HepG2 (cell line): ENCODE measurements around the gene AANAT. TPM values are rescaled to one million over a fixed set of nuclear protein-coding genes. Genes with fewer than 3 reads are reported as not detected.
A peak's percentile ranks its signal among the peaks of the same experiment; 100 is the strongest.

Experiments used
- CHCHD3 ChIP-seq: sonication (generic); formaldehyde crosslinking; IDR thresholded peaks from 2 replicates; pipeline ENCODE4 v1.8.0; 2022; ENCODE audit warnings: mild to moderate bottlenecking, missing genetic modification reagents, moderate library complexity
- EZH2 ChIP-seq: conservative IDR thresholded peaks from 2 replicates; pipeline ENCODE4 v1.6.1; 2012; ENCODE audit warnings: mild to moderate bottlenecking, low read depth, low read length, moderate library complexity
- FOXK1 ChIP-seq: sonication (generic); formaldehyde crosslinking; IDR thresholded peaks from 2 replicates; pipeline ENCODE4 v1.4.0; 2020; ENCODE audit warnings: low read depth, missing genetic modification reagents, borderline replicate concordance
- HCFC1 ChIP-seq: fragments of 150-350 bp; IDR thresholded peaks from 2 replicates; pipeline ENCODE4 v1.6.1; 2014; ENCODE audit warnings: low read depth, low read length
- HDAC1 ChIP-seq: sonication (generic); formaldehyde crosslinking; IDR thresholded peaks from 2 replicates; pipeline ENCODE4 v1.5.1; 2020; ENCODE audit warnings: mild to moderate bottlenecking, missing genetic modification reagents
- MAX ChIP-seq: IDR thresholded peaks from 2 replicates; pipeline ENCODE4 v1.6.1; 2012; ENCODE audit warnings: inconsistent platforms
- NCOR1 ChIP-seq: fragments of 200-600 bp; sonication (generic); IDR thresholded peaks from 2 replicates; pipeline ENCODE4 v1.7.0; 2017; ENCODE audit warnings: antibody characterized with exemption, low read length, borderline replicate concordance
- SKIL ChIP-seq: sonication (generic); formaldehyde crosslinking; IDR thresholded peaks from 2 replicates; pipeline ENCODE4 v1.8.0; 2022; ENCODE audit warnings: missing genetic modification reagents, mild to moderate bottlenecking, moderate library complexity, borderline replicate concordance
- SYNCRIP ChIP-seq: fragments of 200-400 bp; formaldehyde crosslinking; IDR thresholded peaks from 2 replicates; pipeline ENCODE4 v1.6.1; 2018; ENCODE audit warnings: mild to moderate bottlenecking, low read depth, low read length; ENCODE audit not compliant: insufficient read depth
- THAP7 ChIP-seq: sonication (generic); formaldehyde crosslinking; IDR thresholded peaks from 2 replicates; pipeline ENCODE4 v1.8.1; 2023; ENCODE audit warnings: mild to moderate bottlenecking, missing genetic modification reagents
- ZBTB37 ChIP-seq: sonication (generic); formaldehyde crosslinking; IDR thresholded peaks from 2 replicates; pipeline ENCODE4 v1.4.0; 2020; ENCODE audit warnings: mild to moderate bottlenecking, missing genetic modification reagents
- ZFP37 ChIP-seq: sonication (generic); formaldehyde crosslinking; IDR thresholded peaks from 2 replicates; pipeline ENCODE4 v1.4.0; 2020; ENCODE audit warnings: missing genetic modification reagents, borderline replicate concordance
- ZNF3 ChIP-seq: IDR thresholded peaks from 2 replicates; pipeline ENCODE4 v1.7.0; 2017; ENCODE audit warnings: inconsistent platforms
- ZNF547 ChIP-seq: sonication (generic); formaldehyde crosslinking; IDR thresholded peaks from 2 replicates; pipeline ENCODE4 v1.5.1; 2020; ENCODE audit warnings: mild to moderate bottlenecking, missing genetic modification reagents
- ZNF574 ChIP-seq: sonication (generic); formaldehyde crosslinking; IDR thresholded peaks from 2 replicates; pipeline ENCODE4 v1.4.0; 2020; ENCODE audit warnings: missing genetic modification reagents
- ZNF605 ChIP-seq: sonication (generic); formaldehyde crosslinking; IDR thresholded peaks from 2 replicates; pipeline ENCODE4 v1.8.0; 2022; ENCODE audit warnings: mild to moderate bottlenecking, missing genetic modification reagents
- ZNF792 ChIP-seq: IDR thresholded peaks from 2 replicates; pipeline ENCODE4 v1.6.1; 2016
- ZNF891 ChIP-seq: sonication (generic); formaldehyde crosslinking; IDR thresholded peaks from 2 replicates; pipeline ENCODE4 v1.5.0; 2020; ENCODE audit warnings: mild to moderate bottlenecking, missing genetic modification reagents
- ZUFSP ChIP-seq: sonication (generic); formaldehyde crosslinking; IDR thresholded peaks from 2 replicates; pipeline ENCODE4 v1.9.0; 2021; ENCODE audit warnings: missing genetic modification reagents, mild to moderate bottlenecking, borderline replicate concordance
- polyA plus RNA-seq, 8 experiments: library from polyadenylated mRNA; depleted of rRNA in 3 of 8; stranded (reverse) in 7 of 8; unstranded in 1 of 8; fragments of >200 nt; fragmentation: Illumina TruSeq in 4 of 8; extraction: Trizol in 4 of 8; gene quantifications; 2 replicates each; pipeline versions ENCODE4 v1.2.1 to v1.2.3, GENCODE V29; 2011 to 2016; ENCODE audit warnings: low read depth in 4 of 8, missing spikeins in 1 of 8, mixed read lengths in 1 of 8; ENCODE audit not compliant: insufficient read depth in 1 of 8
- total RNA-seq, 5 experiments: library from RNA; depleted of rRNA; stranded (reverse); fragments of >200 nt; fragmentation: Illumina TruSeq; extraction: Trizol; gene quantifications; 2 replicates each; pipeline ENCODE4 v1.2.3, GENCODE V29; 2016; ENCODE audit warnings: low read depth in 1 of 5
- TF ChIP-seq, protein P1 (sequence below): sonication (generic); formaldehyde crosslinking; IDR thresholded peaks from 2 replicates; pipeline ENCODE4 v1.8.1; 2022; ENCODE audit warnings: mild to moderate bottlenecking, missing genetic modification reagents

AANAT gene
- total and polyA plus RNA-seq, 2 of the 13 experiments (the other 11 are each of a cell fraction or from before 2014, with no cell fraction given) = 0.07 TPM; not detected in 1

DNA sequence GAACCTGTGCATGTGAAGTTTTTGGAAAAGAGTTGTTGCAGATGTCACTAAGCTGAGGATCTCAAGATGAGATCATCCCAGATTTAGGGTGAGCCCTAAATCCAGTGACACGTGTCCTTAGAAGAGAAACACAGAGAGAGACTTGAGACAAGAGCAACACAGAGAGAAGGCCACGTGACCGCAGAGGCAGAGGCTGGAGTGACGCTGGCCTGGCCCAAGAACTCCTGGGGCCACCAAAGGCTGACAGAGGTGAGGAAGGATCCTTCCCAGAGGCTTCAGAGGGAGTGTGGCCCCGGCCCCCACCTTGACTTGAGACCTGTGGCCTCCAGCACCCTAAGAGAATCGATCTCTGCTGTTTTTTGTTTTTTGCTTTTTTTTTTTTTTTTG lies 45.9 kb downstream of the AANAT start (continued):
- no peak for TF ChIP-seq SYNCRIP
- no peak for TF ChIP-seq CHCHD3 (CRISPR knock-in tag)
- peak; percentile 3; the same call in 1 of the 2 replicates for TF ChIP-seq ZNF574
- no peak for TF ChIP-seq ZNF605 (CRISPR knock-in tag)
- no peak for TF ChIP-seq FOXK1
- TF ChIP-seq ZNF3 (CRISPR knock-in tag) = no peak
- no peak for TF ChIP-seq SKIL (CRISPR knock-in tag)
- no peak for TF ChIP-seq HCFC1
- no peak for TF ChIP-seq THAP7
- no peak for TF ChIP-seq NCOR1
- TF ChIP-seq ZFP37 (CRISPR knock-in tag) = no peak
- TF ChIP-seq HDAC1 = 0 out of 2 replicates have a peak, but pooled peaks have one; percentile 19
- peak; percentile 13; the same call in 1 of the 2 replicates for TF ChIP-seq MAX
- no peak for TF ChIP-seq ZBTB37 (CRISPR knock-in tag)
- TF ChIP-seq ZNF547 (CRISPR knock-in tag) = no peak
- no peak for TF ChIP-seq EZH2
- no peak for TF ChIP-seq ZNF792
- TF ChIP-seq, protein P1, sequence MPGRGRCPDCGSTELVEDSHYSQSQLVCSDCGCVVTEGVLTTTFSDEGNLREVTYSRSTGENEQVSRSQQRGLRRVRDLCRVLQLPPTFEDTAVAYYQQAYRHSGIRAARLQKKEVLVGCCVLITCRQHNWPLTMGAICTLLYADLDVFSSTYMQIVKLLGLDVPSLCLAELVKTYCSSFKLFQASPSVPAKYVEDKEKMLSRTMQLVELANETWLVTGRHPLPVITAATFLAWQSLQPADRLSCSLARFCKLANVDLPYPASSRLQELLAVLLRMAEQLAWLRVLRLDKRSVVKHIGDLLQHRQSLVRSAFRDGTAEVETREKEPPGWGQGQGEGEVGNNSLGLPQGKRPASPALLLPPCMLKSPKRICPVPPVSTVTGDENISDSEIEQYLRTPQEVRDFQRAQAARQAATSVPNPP (CRISPR knock-in tag) = no peak
- TF ChIP-seq ZUFSP (CRISPR knock-in tag) = no peak
- TF ChIP-seq ZNF891 (CRISPR knock-in tag) = no peak
